ENCODE measurements around the gene MDM2. TPM values are rescaled to one million over a fixed set of nuclear protein-coding genes. Genes with fewer than 3 reads are reported as not detected.

MDM2 gene
- total and polyA plus RNA-seq, 9 of the 15 experiments (the other 6 are each of a cell fraction or from before 2014, with no cell fraction given): 13.6 to 100 (median 49.0) TPM

GRCh38 chr12:68827895-68828671 lies 20.1 kb downstream of the MDM2 start (continued):
- no peak for TF ChIP-seq ZNF609 (CRISPR knock-in tag; IDR thresholded peaks at IDR 0.05; ENCODE audit: borderline replicate concordance)
- no peak for TF ChIP-seq NRF1 (conservative IDR thresholded peaks at IDR 0.05 in 1 of 2, IDR thresholded peaks at IDR 0.05 in 1 of 2)
- no peak for TF ChIP-seq ZNF184 (CRISPR knock-in tag; IDR thresholded peaks at IDR 0.05)
- TF ChIP-seq MED1 (CRISPR knock-in tag; IDR thresholded peaks at IDR 0.05; ENCODE audit: borderline replicate concordance): no peak
- no peak for TF ChIP-seq MAFF (IDR thresholded peaks at IDR 0.05; ENCODE audit: low read length)
- TF ChIP-seq ZNF143 (CRISPR knock-in tag; IDR thresholded peaks at IDR 0.05): no peak
- no peak for TF ChIP-seq ZNF764 (CRISPR knock-in tag; IDR thresholded peaks at IDR 0.05; ENCODE audit: low read depth)
- TF ChIP-seq GTF2A2 (tag; IDR thresholded peaks at IDR 0.05): no peak
- TF ChIP-seq HCFC1 (IDR thresholded peaks at IDR 0.05; ENCODE audit: low read depth, low read length): no peak
- no peak for TF ChIP-seq XRCC5 (IDR thresholded peaks at IDR 0.05; ENCODE audit: low read depth, low read length)
- no peak for TF ChIP-seq L3MBTL2 (IDR thresholded peaks at IDR 0.05)
- no peak for TF ChIP-seq SNAPC5 (CRISPR knock-in tag; IDR thresholded peaks at IDR 0.05)
- no peak for TF ChIP-seq MAFK (IDR thresholded peaks at IDR 0.05; ENCODE audit: low read length)
- no peak for TF ChIP-seq KLF16 (IDR thresholded peaks at IDR 0.05)

Measured in K562 (cell line).